GM21529 (cell line): Measurements from ENCODE around the gene IL27RA.
A peak's percentile ranks its signal among the peaks of the same experiment; 100 is the strongest.
"Not testable (repeated sequence)": the region's sequence is repeated elsewhere in the genome, so short reads cannot be mapped to it uniquely, and the experiment has no call there.

Experiments
- ATAC-seq: cut with Tn5 transposase; IDR thresholded peaks from one replicate; pipeline ENCODE4 v1.9.1; 2021; ENCODE audit not compliant: unreplicated experiment

Gene IL27RA

GRCh38 chr19:14027856-14028450 is 3.6 kb upstream of the IL27RA start, which contains the start of gene RLN3:
RLN3 (plus strand) TSS chr19:14028148; CDS start chr19:14028205, 57 bp downstream.
- no peak for ATAC-seq

GRCh38 chr19:14028901-14029300 is 2.7 kb upstream of the IL27RA start:
- ATAC-seq, result no peak

DNA sequence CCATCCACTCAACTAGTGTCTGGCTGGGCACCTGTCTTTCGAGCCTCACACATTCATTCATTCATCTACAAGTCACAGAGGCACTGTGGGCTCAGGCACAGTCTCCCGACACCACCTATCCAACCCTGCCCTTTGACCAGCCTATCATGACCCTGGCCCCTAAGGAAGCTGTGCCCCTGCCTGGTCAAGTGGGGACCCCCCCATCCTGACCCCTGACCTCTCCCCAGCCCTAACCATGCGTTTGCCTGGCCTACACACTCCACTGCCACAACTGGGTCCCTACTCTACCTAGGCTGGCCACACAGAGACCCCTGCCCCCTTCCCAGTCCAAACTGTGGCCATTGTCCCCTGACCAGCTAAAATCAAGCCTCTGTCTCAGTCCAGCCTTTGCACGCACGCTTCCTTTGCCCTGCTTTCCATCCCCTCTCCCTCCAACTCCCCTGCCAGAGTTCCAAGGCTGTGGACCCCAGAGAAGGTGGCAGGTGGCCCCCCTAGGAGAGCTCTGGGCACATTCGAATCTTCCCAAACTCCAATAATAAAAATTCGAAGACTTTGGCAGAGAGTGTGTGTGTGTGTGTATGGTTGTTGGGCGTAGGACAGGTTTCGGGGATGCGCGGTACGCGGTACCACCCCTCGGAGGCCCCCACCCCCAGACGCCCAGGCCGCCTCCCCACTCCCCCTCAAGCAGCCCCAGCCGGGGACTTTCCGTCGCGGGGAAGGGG is 404 bp upstream of the IL27RA start:
- no peak for ATAC-seq

DNA sequence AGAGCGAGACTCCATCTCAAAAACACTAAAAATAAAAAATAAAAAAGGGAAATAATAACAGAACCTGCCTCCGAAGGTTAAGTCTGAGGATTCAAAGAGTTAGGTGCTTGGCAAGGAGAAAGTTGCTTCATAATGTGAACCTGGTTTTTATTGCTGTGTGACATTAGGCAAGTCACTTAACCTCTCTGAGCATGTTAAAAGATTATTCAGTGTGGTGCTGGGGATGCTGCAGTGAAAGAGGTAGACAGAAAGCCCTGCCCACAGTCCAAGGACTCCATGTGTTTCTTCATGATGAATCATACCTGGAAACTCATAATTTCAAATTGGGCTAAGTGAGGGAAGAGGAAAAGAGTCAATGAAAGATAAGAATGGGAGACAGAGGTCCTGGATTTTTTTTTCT is 2.4 kb downstream of the IL27RA start:
- no peak for ATAC-seq

- not testable (repeated sequence) for ATAC-seq
Observed at GRCh38 chr19:14035159-14035558, 3.6 kb downstream of the IL27RA start.

GRCh38 chr19:14035706-14036105 is 4.1 kb downstream of the IL27RA start:
- ATAC-seq, result no peak

DNA sequence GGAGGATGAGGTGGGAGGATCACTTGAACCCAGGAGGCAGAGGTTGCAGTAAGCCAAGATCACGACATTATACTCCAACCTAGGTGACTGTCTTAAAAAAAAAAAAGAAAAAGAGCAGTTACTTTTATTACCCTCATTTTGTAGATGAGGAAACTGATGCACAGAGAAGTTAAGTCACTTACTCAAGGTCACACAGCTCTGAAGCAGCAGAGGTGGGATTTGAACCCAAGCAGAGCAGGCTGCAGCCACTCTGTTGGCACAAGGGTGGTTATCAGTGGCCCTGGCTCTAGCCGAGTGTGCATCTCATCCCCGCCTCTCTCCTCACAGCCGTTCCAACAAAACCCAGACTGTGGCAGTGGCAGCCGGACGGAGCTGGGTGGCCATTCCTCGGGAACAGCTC is 7.6 kb downstream of the IL27RA start:
- ATAC-seq, result no peak

GRCh38 chr19:14042659-14043608 is 11.4 kb downstream of the IL27RA start:
- peak; percentile 49 for ATAC-seq

- not testable (repeated sequence) for ATAC-seq
Observed at GRCh38 chr19:14047866-14048265, 16.3 kb downstream of the IL27RA start.

DNA sequence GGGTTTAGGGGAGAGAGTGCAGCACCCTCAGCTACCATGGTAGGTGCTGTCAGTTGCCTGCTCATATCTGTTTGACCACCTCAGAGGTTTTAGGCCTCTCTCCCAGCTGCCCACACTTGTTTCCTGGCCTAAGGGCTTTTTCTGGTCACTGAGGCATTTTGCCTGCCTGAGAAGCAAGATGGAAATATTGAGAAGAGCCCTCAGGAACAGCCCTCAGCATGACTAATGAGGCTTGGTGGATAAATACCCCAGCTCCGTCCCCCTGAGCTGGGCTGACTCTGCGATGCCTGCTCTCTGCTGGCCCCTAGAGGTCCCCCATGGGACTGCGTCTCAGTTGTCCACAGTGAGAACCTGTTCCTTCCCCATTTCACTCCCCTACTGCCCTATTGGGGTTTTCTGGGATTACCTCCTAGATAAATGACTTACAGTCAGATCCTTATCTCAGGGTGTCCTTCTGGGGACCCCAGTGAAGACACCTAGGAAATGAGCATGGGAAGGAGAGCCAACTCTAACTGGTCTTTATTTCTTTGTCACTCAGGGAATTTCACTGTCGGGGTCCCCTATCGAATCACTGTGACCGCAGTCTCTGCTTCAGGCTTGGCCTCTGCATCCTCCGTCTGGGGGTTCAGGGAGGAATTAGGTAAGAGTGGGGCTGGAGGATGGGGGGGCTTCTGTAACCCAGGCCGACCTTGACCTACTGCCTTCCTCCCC is 17.0 kb downstream of the IL27RA start:
- no peak for ATAC-seq

DNA sequence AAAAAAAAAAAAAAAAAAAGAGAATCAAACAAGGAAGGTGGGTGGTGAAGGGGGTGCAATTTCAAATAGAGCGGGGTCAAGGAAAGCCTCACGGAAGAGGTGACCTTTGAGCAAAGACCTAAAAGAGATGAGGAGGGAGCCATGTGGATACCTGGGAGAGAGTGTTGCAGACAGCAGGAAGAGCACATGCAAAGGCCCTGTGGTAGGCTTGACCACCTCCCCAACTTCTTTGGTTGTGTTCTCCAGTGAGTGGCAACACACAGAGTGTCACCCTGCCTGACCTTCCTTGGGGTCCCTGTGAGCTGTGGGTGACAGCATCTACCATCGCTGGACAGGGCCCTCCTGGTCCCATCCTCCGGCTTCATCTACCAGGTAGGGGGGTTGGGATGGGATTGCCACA is 18.9 kb downstream of the IL27RA start:
- ATAC-seq, result no peak

DNA sequence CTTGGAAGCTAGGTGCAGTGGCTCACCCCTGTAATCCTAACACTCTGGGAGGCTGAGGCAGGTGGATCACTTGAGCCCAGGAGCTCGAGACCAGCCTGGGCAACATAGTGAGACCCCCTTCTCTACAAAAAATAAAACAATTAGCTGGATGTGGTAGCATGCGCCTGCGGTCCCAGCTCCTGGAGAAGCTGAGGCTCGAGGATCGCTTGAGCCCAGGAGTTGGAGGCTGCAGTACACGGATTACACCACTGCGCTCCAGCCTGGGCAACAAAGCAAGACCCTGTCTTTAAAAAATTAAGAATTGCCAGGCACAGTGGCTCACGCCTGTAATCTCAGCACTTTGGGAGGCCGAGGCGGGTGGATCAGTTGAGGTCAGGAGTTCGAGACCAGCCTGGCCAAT is 19.4 kb downstream of the IL27RA start:
- ATAC-seq, result not testable (repeated sequence)

GRCh38 chr19:14051980-14052379 is 20.4 kb downstream of the IL27RA start:
- no peak for ATAC-seq

- no peak for ATAC-seq
Observed at GRCh38 chr19:14052470-14052869, 20.9 kb downstream of the IL27RA start.

- no peak for ATAC-seq
Observed at GRCh38 chr19:14053032-14053431, 21.5 kb downstream of the IL27RA start.

GRCh38 chr19:14053500-14053899 is 21.9 kb downstream of the IL27RA start:
- no peak for ATAC-seq

DNA sequence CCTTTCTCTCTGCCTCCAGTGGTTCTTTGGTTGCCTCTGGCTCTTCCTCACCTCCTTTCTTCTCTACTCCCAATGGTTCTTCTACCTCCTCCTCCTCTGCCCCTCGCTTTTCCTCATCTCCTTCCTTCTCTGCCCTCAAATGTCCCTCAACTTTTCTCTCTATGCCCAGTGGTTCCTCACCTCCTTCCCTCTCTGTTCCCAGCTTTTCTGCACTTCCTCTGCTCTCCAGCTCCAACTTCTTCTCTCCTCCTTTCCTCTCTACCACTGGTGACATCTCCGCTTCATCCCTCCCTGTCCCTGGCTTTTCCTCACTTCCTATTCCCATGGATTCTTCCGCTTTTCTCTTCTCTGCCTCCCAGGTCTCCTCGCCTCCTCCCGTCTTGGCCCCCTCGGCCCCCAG is 22.5 kb downstream of the IL27RA start:
- no peak for ATAC-seq

DNA sequence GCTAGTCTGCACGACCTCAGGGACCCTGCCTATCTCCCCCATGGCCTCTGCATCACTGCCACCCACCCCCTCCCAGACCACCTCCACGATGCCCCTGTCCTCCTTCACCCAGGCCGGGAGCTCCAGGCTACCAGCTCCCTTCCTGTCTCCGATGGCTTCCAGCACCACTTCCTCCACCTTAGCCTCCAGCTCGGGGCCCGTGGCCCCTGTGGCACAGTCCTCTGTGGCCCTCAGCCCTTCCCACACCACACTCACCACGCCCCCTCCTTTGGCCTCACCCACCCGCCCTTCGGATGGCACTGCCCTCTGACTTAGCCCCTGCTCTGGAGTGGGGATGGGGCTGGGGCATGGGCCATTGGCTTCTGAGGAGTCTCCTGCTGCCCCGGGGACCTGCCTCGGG is 23.2 kb downstream of the IL27RA start:
- no peak for ATAC-seq

DNA sequence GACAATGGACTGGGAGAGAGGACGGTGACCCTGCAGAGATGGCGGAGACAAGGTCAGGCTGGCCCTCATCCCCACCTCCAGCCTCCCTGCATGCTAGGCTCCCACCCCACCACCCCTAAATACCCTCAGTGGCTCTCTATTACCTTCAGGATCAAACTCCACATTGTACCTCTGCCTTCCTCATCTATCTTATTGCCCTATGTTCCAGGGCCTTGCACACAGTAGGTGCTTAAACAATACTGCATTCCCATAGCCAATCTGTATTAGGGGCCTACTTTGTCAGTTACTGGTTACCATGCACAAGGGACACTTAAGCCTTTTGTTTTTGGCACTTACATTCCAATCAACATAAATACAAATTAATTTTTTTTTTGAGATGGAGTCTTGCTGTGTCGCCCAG is 23.8 kb downstream of the IL27RA start:
- no peak for ATAC-seq

DNA sequence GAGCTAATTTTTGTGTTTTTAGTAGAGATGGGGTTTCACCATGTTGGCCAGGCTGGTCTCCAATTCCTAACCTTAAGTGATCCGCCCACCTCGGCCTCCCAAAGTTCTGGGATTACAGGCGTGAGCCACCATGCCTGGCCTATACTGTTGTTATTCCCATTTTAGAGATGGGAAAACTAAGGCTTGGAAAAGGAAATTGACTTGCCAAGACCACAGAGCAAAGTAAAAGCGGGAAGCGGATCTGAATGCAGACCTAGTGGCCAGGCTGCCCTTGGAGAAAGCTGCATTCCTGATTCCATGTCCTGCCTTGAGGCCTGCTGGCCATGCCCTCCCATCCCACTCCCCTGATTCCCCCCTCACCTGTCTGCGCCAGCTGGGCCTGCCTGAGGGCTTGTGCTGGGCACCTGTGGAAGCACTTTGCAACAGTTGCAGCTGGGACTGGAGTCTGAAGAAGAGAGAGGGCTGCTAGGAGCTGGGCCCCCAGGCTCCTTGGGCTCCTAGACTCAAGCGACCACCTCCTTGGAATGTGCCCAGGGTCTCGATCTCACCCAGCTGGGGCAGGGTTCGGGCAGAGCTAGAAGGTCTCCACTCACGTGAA is 24.6 kb downstream of the IL27RA start:
- ATAC-seq, result no peak
